KBM-7 (cell line): ENCODE data around the gene PPIP5K2.
"Not testable (repeated sequence)": the region's sequence is repeated elsewhere in the genome, so short reads cannot be mapped to it uniquely, and the experiment has no call there.

Experiments used
- DNase-seq: peaks from one replicate; pipeline ENCODE4 v3.0.0-alpha.2; 2015
- in situ Hi-C: fragments of 300-500 bp; cut with MboI; formaldehyde crosslinking; loops from 2 replicates; pipeline ENCODE4 v1.14.3; 2020; ENCODE audit warnings: low sequenced_read_pairs, low pct_unique_long_range_greater_than_20kb, mixed read lengths

Gene PPIP5K2

GRCh38 chr5:103119765-103120606 lies at the start of gene PPIP5K2, which contains the start of gene GIN1:
TSS of gene PPIP5K2 (plus strand) at chr5:103120301. CDS start at chr5:103129590, 9,289 bp downstream.
TSS of gene GIN1 (minus strand) at chr5:103120138. CDS start at chr5:103108707, 11,431 bp downstream.
- peak; percentile 99 for DNase-seq
- in situ Hi-C loops = no loop called here

- in situ Hi-C loops, DNase-seq: not testable (repeated sequence)
Observed at GRCh38 chr5:103073500-103073899, 46.6 kb upstream of the PPIP5K2 start.

- in situ Hi-C loops = no loop called here
- DNase-seq = no peak
Observed at GRCh38 chr5:103075442-103075841, 44.7 kb upstream of the PPIP5K2 start.

GRCh38 chr5:103079796-103080195 lies 40.3 kb upstream of the PPIP5K2 start:
- in situ Hi-C loops = no loop called here
- no peak for DNase-seq

- in situ Hi-C loops = no loop called here
Observed at GRCh38 chr5:103086547-103086946, 33.6 kb upstream of the PPIP5K2 start.

GRCh38 chr5:103089272-103089671 lies 30.8 kb upstream of the PPIP5K2 start:
- in situ Hi-C loops = no loop called here
- DNase-seq = no peak

More at GRCh38 chr5:103086547-103086946, 33.6 kb upstream of the PPIP5K2 start:
- no peak for DNase-seq

GRCh38 chr5:103090791-103091190 lies 29.3 kb upstream of the PPIP5K2 start:
- no peak for DNase-seq
- in situ Hi-C loops = no loop called here

GRCh38 chr5:103092676-103093075 lies 27.4 kb upstream of the PPIP5K2 start:
- in situ Hi-C loops = no loop called here
- DNase-seq = no peak

GRCh38 chr5:103093727-103094126 lies 26.4 kb upstream of the PPIP5K2 start:
- in situ Hi-C loops = no loop called here
- no peak for DNase-seq

GRCh38 chr5:103094737-103095136 lies 25.4 kb upstream of the PPIP5K2 start:
- in situ Hi-C loops = no loop called here
- no peak for DNase-seq

- no peak for DNase-seq
- in situ Hi-C loops = no loop called here
Observed at GRCh38 chr5:103098993-103099392, 21.1 kb upstream of the PPIP5K2 start.

GRCh38 chr5:103101079-103101750 lies 18.9 kb upstream of the PPIP5K2 start:
- DNase-seq = no peak

GRCh38 chr5:103102234-103102633 lies 17.9 kb upstream of the PPIP5K2 start:
- in situ Hi-C loops = no loop called here
- DNase-seq = no peak

More at GRCh38 chr5:103101079-103101750, 18.9 kb upstream of the PPIP5K2 start:
- in situ Hi-C loops = no loop called here

GRCh38 chr5:103108086-103108485 lies 12.0 kb upstream of the PPIP5K2 start:
- in situ Hi-C loops = no loop called here

GRCh38 chr5:103109277-103109676 lies 10.8 kb upstream of the PPIP5K2 start:
- DNase-seq = no peak
- in situ Hi-C loops = no loop called here

More at GRCh38 chr5:103108086-103108485, 12.0 kb upstream of the PPIP5K2 start:
- peak; percentile 42 for DNase-seq

- DNase-seq = no peak
Observed at GRCh38 chr5:103110403-103110802, 9.7 kb upstream of the PPIP5K2 start.

GRCh38 chr5:103111468-103111867 lies 8.6 kb upstream of the PPIP5K2 start:
- peak; percentile 96 for DNase-seq
- in situ Hi-C loops = no loop called here

More at GRCh38 chr5:103110403-103110802, 9.7 kb upstream of the PPIP5K2 start:
- in situ Hi-C loops = no loop called here

- in situ Hi-C loops = no loop called here
- no peak for DNase-seq
Observed at GRCh38 chr5:103112910-103113309, 7.2 kb upstream of the PPIP5K2 start.

- in situ Hi-C loops = no loop called here
- peak; percentile 88 for DNase-seq
Observed at GRCh38 chr5:103114440-103114839, 5.7 kb upstream of the PPIP5K2 start.

- in situ Hi-C loops = no loop called here
- no peak for DNase-seq
Observed at GRCh38 chr5:103117471-103117991, 2.6 kb upstream of the PPIP5K2 start.
